Pancreas (tissue), 10 donors: ENCODE measurements around the gene CYFIP1. TPM values are rescaled to one million over a fixed set of nuclear protein-coding genes. Genes with fewer than 3 reads are reported as not detected.

Experiments
- ATAC-seq, 4 donors: fragments of 200-7000 bp; cut with Tn5 transposase; one replicate each; pipeline versions ENCODE4 v1.8.0 to v1.9.1; 2020; ENCODE audit warnings: mild to moderate bottlenecking in 4 of 4, moderate library complexity in 4 of 4
- DNase-seq, 6 donors: peaks; one replicate each; pipeline ENCODE4 v3.0.0-alpha.2; 2020
- FAIRE-seq: peaks from 2 replicates; lab custom pipeline; 2012; peaks lifted over from hg19 to GRCh38; lab: Jason Lieb, UNC
- H3K27ac ChIP-seq, 4 donors: fragments of 200-600 bp; sonication (generic); 1 replicate in 3 of 4; 2 replicates in 1 of 4; pipeline versions ENCODE4 v1.5.0 to v1.8.0; 2020
- H3K27me3 ChIP-seq, 4 donors: fragments of 200-600 bp; one replicate each; pipeline ENCODE4 v1.8.0; 2021
- H3K36me3 ChIP-seq, 3 donors: fragments of 200-600 bp; sonication (generic) in 1 of 3; one replicate each; pipeline versions ENCODE4 v1.5.0 to v1.8.0; 2020 to 2021
- H3K4me1 ChIP-seq, 3 donors: fragments of 200-600 bp; one replicate each; pipeline ENCODE4 v1.8.0; 2021
- H3K4me3 ChIP-seq, 4 donors: fragments of 200-600 bp; sonication (generic) in 2 of 4; one replicate each; pipeline versions ENCODE4 v1.5.0 to v1.8.0; 2020 to 2021
- H3K9me3 ChIP-seq, 4 donors: fragments of 200-600 bp; one replicate each; pipeline ENCODE4 v1.8.0; 2021
- WGBS, 2 donors: extraction: QIAGEN DNeasy Blood & Tissue Kit; methylation state at CpG; one replicate each; pipeline ENCODE4 v1.1.7; 2013; 5-methylcytosine and 5-hydroxymethylcytosine counted together
- intact Hi-C, 3 donors: fragments of 100-400 bp; cut with DNase I; formaldehyde crosslinking; loops; one replicate each; pipeline versions ENCODE4 v1.11.1 to v1.14.2; 2022
- polyA plus RNA-seq, 2 donors: library from polyadenylated mRNA; stranded (reverse); fragments of 200-250 nt; gene quantifications; one replicate each; pipeline ENCODE4 v1.2.3, GENCODE V29; 2013
- total RNA-seq, 6 donors: library from RNA; stranded (reverse); fragmentation: NEBNext Ultra II Directional in 4 of 6; extraction: Animal tissue kit (Norgen Biotek cat#: 25700) in 4 of 6; gene quantifications; one replicate each; pipeline versions ENCODE4 v1.2.1 to v1.2.4, GENCODE V29; 2021 to 2023
- TF ChIP-seq, protein P1 (sequence below), 4 donors: fragments of 200-600 bp; sonication (generic) in 3 of 4; IDR thresholded peaks; one replicate each; pipeline versions ENCODE4 v1.5.0 to v1.8.0; 2021; ENCODE audit warnings: antibody characterized with exemption in 4 of 4
- donor health status: healthy with polysubstance abuse.
- donor health status: DM: no; HTN: no; CAD: no; lungs with moderate emphysema.
- donor health status: DM: no; HTN: no; CAD: no.
- donor health status: control.
- donor health status: control.
- donor health status: Bipolar disorder and iron deficiency.
- donor health status: DM: yes; HTN: yes; CAD: no.
- donor health status: DM: no; HTN: no; CAD: no.
- donor health status: DM: no; HTN: no; CAD: no.
- donor health status: DM: yes; HTN: yes; CAD: no.

Gene CYFIP1
- total and polyA plus RNA-seq, 8 donors = 21.3 to 99.1 (median 59.2) TPM

DNA sequence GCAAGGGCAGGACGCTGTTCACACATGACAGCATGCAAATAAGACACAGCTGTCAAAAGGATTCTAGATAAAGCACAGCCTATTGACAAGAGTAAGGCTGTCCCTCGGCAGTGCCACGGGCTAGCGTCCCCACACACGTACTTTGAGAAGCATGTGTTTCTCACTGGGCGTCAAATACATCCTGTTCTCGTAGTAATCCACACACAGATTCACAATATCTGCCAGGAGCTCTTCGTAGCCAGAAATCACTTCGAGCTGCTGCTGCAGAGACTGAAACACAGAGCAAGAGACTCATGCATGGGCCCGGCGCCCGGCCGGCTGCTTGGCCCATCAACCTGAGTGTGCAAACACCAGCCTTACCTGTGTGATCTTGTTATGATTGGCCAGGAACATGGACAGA lies 41.1 kb downstream of the CYFIP1 start:
- H3K4me1 ChIP-seq = peaks cover 19 to 40% (median 39%) of the 10 kb centered on the region in 3 donors
- H3K9me3 ChIP-seq = no peaks in the 10 kb centered on the region
- TF ChIP-seq, protein P1, sequence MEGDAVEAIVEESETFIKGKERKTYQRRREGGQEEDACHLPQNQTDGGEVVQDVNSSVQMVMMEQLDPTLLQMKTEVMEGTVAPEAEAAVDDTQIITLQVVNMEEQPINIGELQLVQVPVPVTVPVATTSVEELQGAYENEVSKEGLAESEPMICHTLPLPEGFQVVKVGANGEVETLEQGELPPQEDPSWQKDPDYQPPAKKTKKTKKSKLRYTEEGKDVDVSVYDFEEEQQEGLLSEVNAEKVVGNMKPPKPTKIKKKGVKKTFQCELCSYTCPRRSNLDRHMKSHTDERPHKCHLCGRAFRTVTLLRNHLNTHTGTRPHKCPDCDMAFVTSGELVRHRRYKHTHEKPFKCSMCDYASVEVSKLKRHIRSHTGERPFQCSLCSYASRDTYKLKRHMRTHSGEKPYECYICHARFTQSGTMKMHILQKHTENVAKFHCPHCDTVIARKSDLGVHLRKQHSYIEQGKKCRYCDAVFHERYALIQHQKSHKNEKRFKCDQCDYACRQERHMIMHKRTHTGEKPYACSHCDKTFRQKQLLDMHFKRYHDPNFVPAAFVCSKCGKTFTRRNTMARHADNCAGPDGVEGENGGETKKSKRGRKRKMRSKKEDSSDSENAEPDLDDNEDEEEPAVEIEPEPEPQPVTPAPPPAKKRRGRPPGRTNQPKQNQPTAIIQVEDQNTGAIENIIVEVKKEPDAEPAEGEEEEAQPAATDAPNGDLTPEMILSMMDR (IDR thresholded peaks at IDR 0.05) = no peak
- FAIRE-seq (no peak), DNase-seq (peak in 5 of 6 donors; percentile 62 to 80 (median 78)), ATAC-seq (peak; percentile 79 to 88 (median 85))
- H3K27ac ChIP-seq = peak overlapping the region in 3 of 4 donors; percentile 0 to 41 (median 29)
- 41 to 43% methylated on average over 13 of the region's 13 CpGs for WGBS, 2 donors
- H3K4me3 ChIP-seq = no peak overlapping the region
- no peaks in the 10 kb centered on the region for H3K27me3 ChIP-seq
- intact Hi-C loops = no loop called here
- H3K36me3 ChIP-seq = peaks cover 0 to 32% (median 0%) of the 10 kb centered on the region in 3 donors

DNA sequence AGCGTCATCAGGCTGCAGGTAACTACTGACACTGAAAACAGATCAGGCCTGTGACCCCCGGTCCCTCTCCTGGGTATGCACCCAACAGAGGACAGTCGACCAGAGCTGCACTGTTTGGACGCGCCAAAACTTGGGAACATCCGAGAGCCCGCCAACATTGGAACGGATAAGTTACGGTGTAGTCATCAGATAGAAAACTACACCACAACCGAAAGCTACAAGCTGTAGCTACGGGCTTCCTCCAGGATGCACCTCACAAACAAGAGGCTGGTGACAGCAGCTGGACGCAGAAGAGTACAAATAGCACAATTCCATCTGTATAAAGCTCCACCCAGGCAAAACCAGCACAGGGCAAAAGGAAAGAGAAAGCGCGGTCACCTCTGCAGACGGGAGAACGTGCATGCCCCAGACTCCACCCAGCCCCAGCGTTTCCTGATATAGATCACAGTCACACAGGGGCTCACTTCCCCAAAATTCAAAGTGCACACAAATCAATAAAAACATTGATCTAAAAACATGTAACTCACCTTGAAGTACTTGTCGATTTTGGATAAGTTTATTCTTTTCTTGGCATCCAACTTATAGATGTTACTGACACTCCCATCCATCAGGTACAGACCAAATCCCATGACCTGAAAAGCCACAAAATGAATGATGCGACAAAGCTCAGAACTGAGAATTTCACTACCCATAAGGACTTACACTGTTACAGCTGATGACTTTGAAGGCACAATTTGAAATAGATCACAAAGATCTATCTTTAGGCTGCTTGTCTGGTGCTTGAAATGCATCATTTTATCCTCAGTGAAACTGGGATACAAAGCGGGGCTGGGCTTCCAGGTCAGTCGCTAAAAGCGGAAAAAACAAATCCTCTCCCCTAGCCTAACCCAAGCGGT lies 43.3 kb downstream of the CYFIP1 start:
- intact Hi-C loops = no loop called here
- no peaks in the 10 kb centered on the region for H3K9me3 ChIP-seq
- no peak overlapping the region for H3K27ac ChIP-seq
- FAIRE-seq (no peak), DNase-seq (peak in 1 of 6 donors; percentile 18), ATAC-seq (no peak)
- no peaks in the 10 kb centered on the region for H3K27me3 ChIP-seq
- H3K36me3 ChIP-seq = peaks cover 0 to 25% (median 10%) of the 10 kb centered on the region in 3 donors
- 91 to 93% methylated on average over 23 of the region's 23 CpGs for WGBS, 2 donors
- peaks cover 19 to 30% (median 30%) of the 10 kb centered on the region in 3 donors for H3K4me1 ChIP-seq
- TF ChIP-seq, protein P1 (IDR thresholded peaks at IDR 0.05) = no peak
- H3K4me3 ChIP-seq = no peak overlapping the region

DNA sequence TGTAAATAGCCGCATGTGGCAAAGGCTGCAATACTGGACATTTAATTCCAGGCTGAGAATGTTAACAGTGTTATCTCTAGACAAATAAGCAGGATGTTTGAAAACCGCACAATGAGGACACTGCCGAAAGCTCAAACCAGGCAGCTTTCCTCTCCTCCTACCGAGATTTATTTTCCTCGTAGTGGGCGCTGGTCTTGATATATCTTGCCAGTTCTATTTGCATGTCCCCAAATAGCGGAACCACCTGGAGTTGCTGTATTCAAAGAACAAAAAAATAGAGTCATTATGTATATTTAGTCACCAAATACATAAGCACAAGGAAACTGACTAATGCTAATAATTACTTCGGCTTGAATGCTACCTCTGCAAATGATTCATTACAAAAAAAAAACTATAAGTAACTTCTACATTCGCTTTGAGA lies 46.5 kb downstream of the CYFIP1 start:
- Histone ChIP-seq H3K36me3 (peaks cover 0 to 26% (median 13%) of the 10 kb centered on the region in 3 donors), H3K27me3 (no peaks in the 10 kb centered on the region), H3K4me1 (peaks cover 4 to 12% (median 6%) of the 10 kb centered on the region in 3 donors), H3K27ac (no peak overlapping the region), H3K4me3 (no peak overlapping the region), H3K9me3 (no peaks in the 10 kb centered on the region)
- ATAC-seq (peak in 1 of 4 donors; percentile 14), DNase-seq (no peak), FAIRE-seq (no peak)
- 56 to 61% methylated on average over 9 of the region's 9 CpGs for WGBS, 2 donors
- intact Hi-C loops = no loop called here
- TF ChIP-seq, protein P1 (IDR thresholded peaks at IDR 0.05) = no peak

DNA sequence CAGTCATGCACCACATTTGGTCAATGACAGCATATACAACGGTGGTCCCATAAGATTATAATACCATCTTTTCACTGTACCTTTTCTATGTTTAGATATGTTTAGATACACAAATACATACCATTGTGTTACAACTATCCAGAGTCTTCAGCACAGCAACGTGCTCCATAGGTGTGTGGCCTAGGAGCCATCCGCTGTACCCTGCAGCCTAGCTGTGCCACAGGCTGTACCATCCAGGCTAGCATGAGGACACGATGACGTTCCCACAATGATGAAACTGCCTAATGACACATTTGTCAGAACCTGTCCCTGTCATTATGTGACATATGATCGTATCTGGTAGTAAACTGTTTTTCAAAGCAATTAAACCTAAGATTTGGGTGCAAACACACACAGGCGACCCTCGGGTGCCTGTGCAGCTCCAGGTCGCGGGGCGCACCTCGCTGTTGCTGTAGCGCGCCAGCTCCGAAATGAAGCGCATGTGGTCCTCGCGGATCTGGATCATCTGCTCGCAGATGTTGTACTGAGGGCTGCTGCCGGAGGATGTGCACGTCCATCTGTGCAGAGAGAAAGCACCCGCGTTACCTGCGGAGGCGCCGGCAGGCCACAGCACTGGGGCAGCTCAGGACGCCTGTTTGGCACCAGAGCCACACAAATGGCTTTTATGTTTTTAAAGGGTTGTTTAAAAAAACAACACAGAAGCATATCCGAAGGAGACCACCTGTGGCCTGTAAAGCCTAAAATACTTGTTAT lies 48.2 kb downstream of the CYFIP1 start:
- no peak for FAIRE-seq
- no peak overlapping the region for H3K4me3 ChIP-seq
- intact Hi-C loops = no loop called here
- H3K27me3 ChIP-seq = no peaks in the 10 kb centered on the region
- 90 to 93% methylated on average over 28 of the region's 28 CpGs for WGBS, 2 donors
- H3K9me3 ChIP-seq = no peaks in the 10 kb centered on the region
- peaks cover 0 to 22% (median 13%) of the 10 kb centered on the region in 3 donors for H3K36me3 ChIP-seq
- H3K4me1 ChIP-seq = peaks cover 0 to 8% (median 0%) of the 10 kb centered on the region in 3 donors
- ATAC-seq = no peak
- H3K27ac ChIP-seq = no peak overlapping the region
- TF ChIP-seq, protein P1 (IDR thresholded peaks at IDR 0.05) = no peak
- no peak for DNase-seq
